Activated CD4-positive, alpha-beta T cell treated with anti-CD3 and anti-CD28 coated beads for 4 hours (primary cell): ENCODE measurements around the gene OR6C65.

Experiments
- DNase-seq, 2 donors: peaks; one replicate each; pipeline ENCODE4 v3.0.0-alpha.2; 2020

The OR6C65 gene

GRCh38 chr12:55448825-55449224 lies 48.5 kb downstream of the OR6C65 start:
- DNase-seq, result no peak
